Testis (tissue), 3 donors: ENCODE measurements around the gene VEGFD. TPM values are rescaled to one million over a fixed set of nuclear protein-coding genes. Genes with fewer than 3 reads are reported as not detected.

ENCODE experiments used
- DNase-seq: peaks from one replicate; pipeline ENCODE4 v3.0.0-alpha.2; 2019
- H3K27ac ChIP-seq, 2 donors: fragments of 200-600 bp; sonication (generic); one replicate each; pipeline ENCODE4 v1.5.1; 2019
- H3K27me3 ChIP-seq: fragments of 200-600 bp; sonication (generic); one replicate; pipeline ENCODE4 v1.5.1; 2019
- H3K36me3 ChIP-seq: fragments of 200-600 bp; sonication (generic); one replicate; pipeline ENCODE4 v1.5.1; 2017; ENCODE audit warnings: low read depth; ENCODE audit errors: missing control alignments
- H3K4me1 ChIP-seq: fragments of 200-600 bp; sonication (generic); one replicate; pipeline ENCODE4 v1.5.1; 2019
- H3K4me3 ChIP-seq, 2 donors: fragments of 200-600 bp; sonication (generic); one replicate each; pipeline ENCODE4 v1.5.1; 2017 to 2019
- H3K9me3 ChIP-seq: fragments of 200-600 bp; sonication (generic); one replicate; pipeline ENCODE4 v1.5.1; 2017
- POLR2A ChIP-seq: fragments of 450-650 bp; IDR thresholded peaks from one replicate; pipeline ENCODE4 v1.6.1; 2017; ENCODE audit warnings: antibody characterized with exemption, mild to moderate bottlenecking, moderate library complexity
- WGBS, 2 donors: methylation state at CpG; one replicate each; pipeline ENCODE4 v1.1.5; 2018; 5-methylcytosine and 5-hydroxymethylcytosine counted together
- intact Hi-C: fragments of 100-400 bp; cut with DNase I; formaldehyde crosslinking; loops from one replicate; pipeline ENCODE4 v1.15.1; 2023; ENCODE audit warnings: low total_unique reads
- polyA plus RNA-seq: library from polyadenylated mRNA; stranded (reverse); fragments of 350-450 nt; fragmentation: Illumina TruSeq; extraction: RNeasy Lipid Tissue Mini Kit (QIAGEN cat#74804); gene quantifications from one replicate; pipeline ENCODE4 v1.2.3, GENCODE V29; 2014; ENCODE audit warnings: low read depth, low replicate concordance; ENCODE audit not compliant: insufficient read depth
- total RNA-seq, 2 donors: library from RNA; depleted of rRNA; stranded (reverse); fragments of >200 nt; gene quantifications; one replicate each; pipeline ENCODE4 v1.2.3, GENCODE V29; 2016
- TF ChIP-seq, protein P1 (sequence below), 3 experiments: fragments of 450-650 bp in 2 of 3; fragments of 200-600 bp in 1 of 3; sonication (generic) in 1 of 3; IDR thresholded peaks; one replicate each; pipeline ENCODE4 v1.5.1; 2016 to 2019; ENCODE audit warnings: antibody characterized with exemption in 3 of 3, mild to moderate bottlenecking in 2 of 3, moderate library complexity in 1 of 3

VEGFD gene
- total and polyA plus RNA-seq, 3 donors from 2014 or later, result 0.74 to 1.5 (median 1.3) TPM

DNA sequence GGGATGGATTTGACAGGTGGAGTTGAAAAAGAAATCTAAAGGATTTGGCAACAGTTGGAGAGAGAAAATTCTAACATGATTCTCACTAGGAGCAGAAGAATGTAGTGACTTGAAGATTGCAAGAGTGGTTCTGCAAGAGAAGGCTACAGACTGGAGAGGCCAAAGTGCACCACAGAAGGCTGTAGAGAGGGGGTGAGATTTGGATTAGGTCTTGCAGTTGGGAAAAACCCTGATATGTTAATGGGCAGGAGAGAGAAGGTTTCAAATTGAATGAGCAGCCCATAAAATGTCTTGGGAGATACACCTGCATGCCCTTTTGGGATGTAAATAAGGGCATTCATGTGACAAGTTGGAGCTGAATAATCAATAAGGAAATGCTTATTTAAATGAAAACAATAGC is 14.7 kb upstream of the VEGFD start:
- no peak for TF ChIP-seq POLR2A
- TF ChIP-seq, protein P1, sequence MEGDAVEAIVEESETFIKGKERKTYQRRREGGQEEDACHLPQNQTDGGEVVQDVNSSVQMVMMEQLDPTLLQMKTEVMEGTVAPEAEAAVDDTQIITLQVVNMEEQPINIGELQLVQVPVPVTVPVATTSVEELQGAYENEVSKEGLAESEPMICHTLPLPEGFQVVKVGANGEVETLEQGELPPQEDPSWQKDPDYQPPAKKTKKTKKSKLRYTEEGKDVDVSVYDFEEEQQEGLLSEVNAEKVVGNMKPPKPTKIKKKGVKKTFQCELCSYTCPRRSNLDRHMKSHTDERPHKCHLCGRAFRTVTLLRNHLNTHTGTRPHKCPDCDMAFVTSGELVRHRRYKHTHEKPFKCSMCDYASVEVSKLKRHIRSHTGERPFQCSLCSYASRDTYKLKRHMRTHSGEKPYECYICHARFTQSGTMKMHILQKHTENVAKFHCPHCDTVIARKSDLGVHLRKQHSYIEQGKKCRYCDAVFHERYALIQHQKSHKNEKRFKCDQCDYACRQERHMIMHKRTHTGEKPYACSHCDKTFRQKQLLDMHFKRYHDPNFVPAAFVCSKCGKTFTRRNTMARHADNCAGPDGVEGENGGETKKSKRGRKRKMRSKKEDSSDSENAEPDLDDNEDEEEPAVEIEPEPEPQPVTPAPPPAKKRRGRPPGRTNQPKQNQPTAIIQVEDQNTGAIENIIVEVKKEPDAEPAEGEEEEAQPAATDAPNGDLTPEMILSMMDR (IDR thresholded peaks at IDR 0.05), result no peak
- Histone ChIP-seq H3K4me1 (no peaks in the 10 kb centered on the region), H3K27me3 (no peaks in the 10 kb centered on the region), H3K4me3 (no peak overlapping the region), H3K36me3 (no peaks in the 10 kb centered on the region), H3K27ac (no peak overlapping the region), H3K9me3 (no peaks in the 10 kb centered on the region)
- DNase-seq, result no peak
- intact Hi-C loops, result no loop called here

- H3K27ac ChIP-seq, result no peak overlapping the region
- DNase-seq, result no peak
- H3K4me1 ChIP-seq, result no peaks in the 10 kb centered on the region
- H3K4me3 ChIP-seq, result no peak overlapping the region
- no peaks in the 10 kb centered on the region for H3K9me3 ChIP-seq
- H3K36me3 ChIP-seq, result no peaks in the 10 kb centered on the region
- no peak for TF ChIP-seq POLR2A
- TF ChIP-seq, protein P1 (IDR thresholded peaks at IDR 0.05), result no peak
- intact Hi-C loops, result no loop called here
- WGBS, 2 donors, result 36 to 39% methylated on average over 2 of the region's 2 CpGs
- no peaks in the 10 kb centered on the region for H3K27me3 ChIP-seq
These were observed 11.6 kb upstream of the VEGFD start for GRCh38 chrX:15395789-15396188.

DNA sequence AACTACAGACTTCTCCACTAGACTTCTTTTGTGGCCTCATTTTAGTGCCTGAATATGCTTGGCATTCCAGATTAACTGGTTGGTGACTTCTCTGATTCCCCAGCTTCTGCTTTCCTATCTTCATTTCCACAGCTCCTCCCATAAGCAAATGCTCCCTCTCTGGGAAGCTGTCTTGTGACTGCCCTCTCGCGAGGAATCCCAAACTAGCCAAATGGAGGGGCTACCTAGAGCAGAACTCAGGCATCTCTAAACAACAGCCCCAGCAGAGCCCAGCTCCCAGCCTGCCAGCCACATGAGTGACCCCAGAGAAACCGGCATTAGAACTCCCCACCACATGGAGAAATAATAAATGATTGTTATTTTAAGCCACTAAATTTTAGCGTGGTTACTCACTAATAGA is 7.6 kb upstream of the VEGFD start:
- TF ChIP-seq POLR2A, result no peak
- TF ChIP-seq, protein P1 (IDR thresholded peaks at IDR 0.05), result no peak
- H3K4me1 ChIP-seq, result no peaks in the 10 kb centered on the region
- no peaks in the 10 kb centered on the region for H3K36me3 ChIP-seq
- 93 to 97% methylated on average over 4 of the region's 4 CpGs for WGBS, 2 donors
- no peak for DNase-seq
- intact Hi-C loops, result no loop called here
- H3K9me3 ChIP-seq, result no peaks in the 10 kb centered on the region
- no peak overlapping the region for H3K4me3 ChIP-seq
- no peak overlapping the region for H3K27ac ChIP-seq
- H3K27me3 ChIP-seq, result no peaks in the 10 kb centered on the region

- no peaks in the 10 kb centered on the region for H3K4me1 ChIP-seq
- no peak for DNase-seq
- TF ChIP-seq, protein P1 (IDR thresholded peaks at IDR 0.05), result no peak
- no peak for TF ChIP-seq POLR2A
- WGBS, 2 donors, result 86 to 89% methylated on average over 8 of the region's 8 CpGs
- H3K36me3 ChIP-seq, result no peaks in the 10 kb centered on the region
- no peak overlapping the region for H3K4me3 ChIP-seq
- no peaks in the 10 kb centered on the region for H3K27me3 ChIP-seq
- intact Hi-C loops, result no loop called here
- no peak overlapping the region for H3K27ac ChIP-seq
- no peaks in the 10 kb centered on the region for H3K9me3 ChIP-seq
These were observed 1.4 kb downstream of the VEGFD start for GRCh38 chrX:15382813-15383212.

- intact Hi-C loops, result no loop called here
- DNase-seq, result no peak
- no peaks in the 10 kb centered on the region for H3K4me1 ChIP-seq
- no peak overlapping the region for H3K4me3 ChIP-seq
- no peaks in the 10 kb centered on the region for H3K27me3 ChIP-seq
- H3K27ac ChIP-seq, result no peak overlapping the region
- TF ChIP-seq POLR2A, result no peak
- TF ChIP-seq, protein P1 (IDR thresholded peaks at IDR 0.05), result no peak
- H3K9me3 ChIP-seq, result no peaks in the 10 kb centered on the region
- H3K36me3 ChIP-seq, result no peaks in the 10 kb centered on the region
- 80 to 91% methylated on average over 1 of the region's 1 CpG for WGBS, 2 donors
These were observed 7.3 kb downstream of the VEGFD start for GRCh38 chrX:15376956-15377355.
